Stimulated activated CD4-positive, alpha-beta T cell treated with anti-CD3 and anti-CD28 coated beads, Interleukin-15, amount 100 ng/mL, for 1 hour (primary cell): ENCODE results near the gene DSCAM.

Experiments
- DNase-seq, 2 donors: peaks; one replicate each; pipeline ENCODE4 v3.0.0-alpha.2; 2020; ENCODE audit warnings: low read depth in 1 of 2, low spot score in 1 of 2

The DSCAM gene

GRCh38 chr21:40562242-40563002, 284.5 kb downstream of the DSCAM start:
- DNase-seq = no peak

GRCh38 chr21:40556442-40556968, 290.5 kb downstream of the DSCAM start:
- DNase-seq = no peak

- DNase-seq = no peak
Measured at GRCh38 chr21:40555021-40555528, 291.9 kb downstream of the DSCAM start.

GRCh38 chr21:40553781-40554180, 293.2 kb downstream of the DSCAM start:
- no peak for DNase-seq

- no peak for DNase-seq
Measured at GRCh38 chr21:40547906-40548513, 298.9 kb downstream of the DSCAM start.

- DNase-seq = no peak
Measured at GRCh38 chr21:40546647-40547046, 300.3 kb downstream of the DSCAM start.

- DNase-seq = no peak
Measured at GRCh38 chr21:40540216-40540615, 306.7 kb downstream of the DSCAM start.

- DNase-seq = no peak
Measured at GRCh38 chr21:40534886-40535285, 312.1 kb downstream of the DSCAM start.

- no peak for DNase-seq
Measured at GRCh38 chr21:40531431-40532110, 315.4 kb downstream of the DSCAM start.

- DNase-seq = no peak
Measured at GRCh38 chr21:40531016-40531415, 315.9 kb downstream of the DSCAM start.

GRCh38 chr21:40517646-40518045, 329.3 kb downstream of the DSCAM start:
- no peak for DNase-seq

GRCh38 chr21:40516335-40516734, 330.6 kb downstream of the DSCAM start:
- DNase-seq = no peak

GRCh38 chr21:40512590-40512989, 334.4 kb downstream of the DSCAM start:
- no peak for DNase-seq

GRCh38 chr21:40507978-40508377, 339.0 kb downstream of the DSCAM start:
- DNase-seq = no peak

- no peak for DNase-seq
Measured at GRCh38 chr21:40505681-40506080, 341.3 kb downstream of the DSCAM start.

- no peak for DNase-seq
Measured at GRCh38 chr21:40505244-40505643, 341.7 kb downstream of the DSCAM start.

- no peak for DNase-seq
Measured at GRCh38 chr21:40504825-40505224, 342.1 kb downstream of the DSCAM start.

GRCh38 chr21:40496116-40496515, 350.8 kb downstream of the DSCAM start:
- no peak for DNase-seq

- no peak for DNase-seq
Measured at GRCh38 chr21:40490408-40490807, 356.6 kb downstream of the DSCAM start.

- no peak for DNase-seq
Measured at GRCh38 chr21:40489001-40489400, 358.0 kb downstream of the DSCAM start.

GRCh38 chr21:40481764-40482163, 365.2 kb downstream of the DSCAM start:
- DNase-seq = no peak

- no peak for DNase-seq
Measured at GRCh38 chr21:40474513-40474912, 372.4 kb downstream of the DSCAM start.
